ENCODE results near the gene FGF21.

DNA sequence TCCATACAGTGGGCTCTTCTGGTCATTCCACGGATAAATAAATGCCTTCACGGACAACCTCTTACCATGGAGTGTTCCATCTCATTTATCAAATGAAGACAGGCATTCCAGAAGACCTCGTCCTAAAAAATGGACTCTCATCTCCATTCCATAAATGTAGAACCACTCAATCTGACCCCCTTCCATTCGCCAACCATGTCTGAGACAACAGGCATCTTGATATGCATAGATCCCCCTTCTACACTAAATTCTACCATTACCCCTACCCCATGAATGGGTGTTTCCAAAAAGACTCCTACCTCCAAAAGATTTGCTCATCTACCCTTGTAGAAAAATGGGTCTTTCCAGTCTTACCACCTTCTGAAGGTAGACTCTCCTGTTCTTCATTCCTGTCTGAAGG, 23.9 kb upstream of the FGF21 start:
- TF ChIP-seq, protein P1, sequence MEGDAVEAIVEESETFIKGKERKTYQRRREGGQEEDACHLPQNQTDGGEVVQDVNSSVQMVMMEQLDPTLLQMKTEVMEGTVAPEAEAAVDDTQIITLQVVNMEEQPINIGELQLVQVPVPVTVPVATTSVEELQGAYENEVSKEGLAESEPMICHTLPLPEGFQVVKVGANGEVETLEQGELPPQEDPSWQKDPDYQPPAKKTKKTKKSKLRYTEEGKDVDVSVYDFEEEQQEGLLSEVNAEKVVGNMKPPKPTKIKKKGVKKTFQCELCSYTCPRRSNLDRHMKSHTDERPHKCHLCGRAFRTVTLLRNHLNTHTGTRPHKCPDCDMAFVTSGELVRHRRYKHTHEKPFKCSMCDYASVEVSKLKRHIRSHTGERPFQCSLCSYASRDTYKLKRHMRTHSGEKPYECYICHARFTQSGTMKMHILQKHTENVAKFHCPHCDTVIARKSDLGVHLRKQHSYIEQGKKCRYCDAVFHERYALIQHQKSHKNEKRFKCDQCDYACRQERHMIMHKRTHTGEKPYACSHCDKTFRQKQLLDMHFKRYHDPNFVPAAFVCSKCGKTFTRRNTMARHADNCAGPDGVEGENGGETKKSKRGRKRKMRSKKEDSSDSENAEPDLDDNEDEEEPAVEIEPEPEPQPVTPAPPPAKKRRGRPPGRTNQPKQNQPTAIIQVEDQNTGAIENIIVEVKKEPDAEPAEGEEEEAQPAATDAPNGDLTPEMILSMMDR (IDR thresholded peaks at IDR 0.05) = no peak
- TF ChIP-seq POLR2A (IDR thresholded peaks at IDR 0.05) = no peak

Measured in esophagus squamous epithelium (tissue), 4 donors.